Tongue (tissue), 2 donors: ENCODE results near the gene CRYGN. TPM values are rescaled to one million over a fixed set of nuclear protein-coding genes. Genes with fewer than 3 reads are reported as not detected.

Experiments used
- DNase-seq: peaks from one replicate; pipeline ENCODE4 v3.0.0-alpha.2; 2015
- total RNA-seq: library from RNA; depleted of rRNA; stranded (reverse); fragments of >200 nt; gene quantifications from one replicate; pipeline ENCODE4 v1.2.3, GENCODE V29; 2014

CRYGN gene
- total RNA-seq, 1 donor from 2014 or later = not detected

- DNase-seq = no peak
Measured at GRCh38 chr7:151438864-151439601, 908 bp downstream of the CRYGN start.

GRCh38 chr7:151437866-151438516, 1.9 kb downstream of the CRYGN start:
- DNase-seq = no peak

- DNase-seq = no peak
Measured at GRCh38 chr7:151437159-151437553, 2.8 kb downstream of the CRYGN start.

GRCh38 chr7:151436446-151437158, 3.3 kb downstream of the CRYGN start:
- DNase-seq = peak; percentile 43

- DNase-seq = no peak
Measured at GRCh38 chr7:151435971-151436370, 4.0 kb downstream of the CRYGN start.

GRCh38 chr7:151435103-151435916, 4.6 kb downstream of the CRYGN start:
- no peak for DNase-seq

GRCh38 chr7:151434549-151434948, 5.4 kb downstream of the CRYGN start:
- no peak for DNase-seq

GRCh38 chr7:151433721-151434400, 6.1 kb downstream of the CRYGN start:
- no peak for DNase-seq

GRCh38 chr7:151432658-151433521, 7.1 kb downstream of the CRYGN start:
- DNase-seq = no peak

- DNase-seq = no peak
Measured at GRCh38 chr7:151431768-151432311, 8.1 kb downstream of the CRYGN start.

- no peak for DNase-seq
Measured at GRCh38 chr7:151431281-151431767, 8.6 kb downstream of the CRYGN start.

- no peak for DNase-seq
Measured at GRCh38 chr7:151430391-151431205, 9.3 kb downstream of the CRYGN start.

GRCh38 chr7:151429560-151430331, 10.2 kb downstream of the CRYGN start:
- no peak for DNase-seq

GRCh38 chr7:151429237-151429559, 10.7 kb downstream of the CRYGN start:
- DNase-seq = no peak

- DNase-seq = peak; percentile 35
Measured at GRCh38 chr7:151428378-151429236, 11.3 kb downstream of the CRYGN start.

GRCh38 chr7:151427705-151428377, 12.1 kb downstream of the CRYGN start:
- DNase-seq = no peak
